Activated naive CD4-positive, alpha-beta T cell treated with anti-CD3 and anti-CD28 coated beads, Interleukin-2, amount 10 ng/mL, durations not matched to agents 7 days and 5 days (primary cell): Measurements from ENCODE around the gene DERL3.
"Not testable (repeated sequence)": the region's sequence is repeated elsewhere in the genome, so short reads cannot be mapped to it uniquely, and the experiment has no call there.

Experiments used
- CTCF ChIA-PET: fragments of 350-600 bp; sonication (Branson Sonifier 250); formaldehyde crosslinking; loops from one replicate; lab custom pipeline; 2021; ENCODE audit warnings: antibody characterized with exemption; lab: Charles Lee
- DNase-seq: peaks from one replicate; pipeline ENCODE4 v3.0.0-alpha.2; 2020
- H3K27ac Mint-ChIP-seq: one replicate; pipeline ENCODE4 v1.8.0; 2021; ENCODE audit warnings: mild to moderate bottlenecking, moderate library complexity, mixed read lengths
- H3K27me3 Mint-ChIP-seq: one replicate; pipeline ENCODE4 v1.8.0; 2021; ENCODE audit warnings: mild to moderate bottlenecking, mixed read lengths
- H3K36me3 Mint-ChIP-seq: one replicate; pipeline ENCODE4 v1.8.0; 2021; ENCODE audit warnings: mixed read lengths
- H3K4me1 Mint-ChIP-seq: one replicate; pipeline ENCODE4 v1.8.0; 2021; ENCODE audit warnings: mixed read lengths
- H3K4me3 Mint-ChIP-seq: one replicate; pipeline ENCODE4 v1.8.0; 2021; ENCODE audit warnings: mild to moderate bottlenecking, moderate library complexity, mixed read lengths
- H3K9me3 Mint-ChIP-seq: one replicate; pipeline ENCODE4 v1.8.0; 2021; ENCODE audit warnings: mixed read lengths

DERL3 gene

DNA sequence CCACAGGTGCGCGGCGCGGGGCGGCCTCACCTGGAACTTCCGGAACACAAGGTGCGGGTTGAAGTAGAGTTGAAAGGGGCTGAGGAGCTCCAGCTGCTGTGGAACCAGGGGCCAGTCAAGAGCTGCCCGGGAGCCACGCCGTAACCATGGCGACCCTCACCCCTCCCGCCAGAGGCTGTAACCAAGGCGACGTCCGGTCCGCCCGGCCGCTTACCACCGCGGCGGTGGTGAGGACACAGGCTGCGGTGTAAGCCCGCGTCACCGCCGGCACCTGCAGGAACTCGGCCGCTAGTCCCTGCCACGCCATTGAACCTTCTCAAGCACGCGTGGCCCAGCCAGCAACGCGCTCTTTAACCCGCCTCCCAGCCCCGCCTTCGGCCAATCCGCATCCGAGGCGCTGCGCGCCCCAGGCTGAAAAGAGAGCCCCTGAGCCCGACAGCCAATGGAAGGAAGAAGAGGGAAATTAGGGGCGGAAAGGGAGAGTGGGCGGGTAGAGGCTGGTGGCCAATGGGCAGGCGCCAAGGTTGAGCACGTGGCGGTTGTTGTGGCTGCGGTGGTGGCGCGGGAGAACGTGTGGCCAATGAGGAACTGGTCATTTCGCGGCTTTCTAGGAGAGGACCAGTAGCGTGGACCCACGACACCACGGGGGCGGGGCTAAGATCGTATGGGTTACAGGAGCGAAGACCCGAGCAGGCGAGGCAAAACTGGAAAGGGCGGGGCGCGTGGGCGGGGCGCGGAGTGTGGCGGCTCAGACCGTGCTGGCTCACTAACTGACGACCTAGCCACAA is at the start of gene DERL3:
Gene DERL3 (minus strand): TSS at position 326 of the 788 bp plus-strand sequence. CDS start 19 bp downstream, at position 307.
- CTCF ChIA-PET: interaction anchor here (1.1 to 1.3 kb wide), 2 partner anchors 11 to 52 kb away, joined by 3 to 4 read pairs; partner anchors contain the start of gene SMARCB1
- Mint-ChIP-seq H3K4me3 (peak within 1 kb of the TSS; percentile 94), H3K27ac (peak within 1 kb of the TSS; percentile 92), H3K4me1 (peaks cover 25% of the 10 kb centered on the region), H3K36me3 (peaks cover 11% of the 10 kb centered on the region), H3K9me3 (no peaks in the 10 kb centered on the region), H3K27me3 (peaks cover 25% of the 10 kb centered on the region)
- DNase-seq: peak; percentile 99

DNA sequence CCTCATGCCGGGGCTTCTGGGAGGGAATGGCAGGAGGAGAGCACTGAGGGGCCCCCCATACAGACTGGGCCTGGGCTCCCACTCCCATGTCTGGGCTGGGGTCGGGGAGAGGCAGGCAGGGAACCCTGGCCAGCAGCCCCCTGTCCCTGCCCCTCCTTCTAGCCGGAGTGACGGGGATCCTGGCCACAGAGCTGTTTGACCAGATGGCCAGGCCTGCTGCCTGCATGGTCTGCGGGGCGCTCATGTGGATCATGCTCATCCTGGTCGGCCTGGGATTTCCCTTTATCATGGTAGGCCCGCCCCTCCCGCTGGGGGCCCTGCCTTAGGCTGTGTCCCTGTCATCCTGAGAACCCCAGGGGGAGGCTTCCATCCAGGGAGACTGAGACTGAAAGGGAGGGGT is 45.3 kb upstream of the DERL3 start:
- CTCF ChIA-PET: no interaction called here
- Mint-ChIP-seq H3K9me3 (no peaks in the 10 kb centered on the region), H3K27ac (no peak overlapping the region), H3K4me1 (no peaks in the 10 kb centered on the region), H3K27me3 (no peaks in the 10 kb centered on the region), H3K4me3 (no peak overlapping the region), H3K36me3 (no peaks in the 10 kb centered on the region)
- DNase-seq: no peak

DNA sequence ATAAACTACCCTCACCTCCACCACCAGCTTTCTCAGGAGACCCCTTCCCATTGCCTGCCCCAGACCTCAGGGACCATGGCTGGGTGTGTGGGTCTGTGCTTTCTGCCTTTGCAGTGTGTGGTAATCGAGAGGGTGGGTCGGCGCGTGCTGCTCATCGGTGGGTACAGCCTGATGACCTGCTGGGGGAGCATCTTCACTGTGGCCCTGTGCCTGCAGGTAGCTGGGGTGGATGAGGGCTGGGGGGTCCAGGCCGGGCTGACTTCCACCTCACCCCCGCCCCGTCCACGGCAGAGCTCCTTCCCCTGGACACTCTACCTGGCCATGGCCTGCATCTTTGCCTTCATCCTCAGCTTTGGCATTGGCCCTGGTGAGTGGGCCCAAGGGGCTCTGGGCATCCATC is 44.9 kb upstream of the DERL3 start:
- H3K27me3 Mint-ChIP-seq: no peaks in the 10 kb centered on the region
- CTCF ChIA-PET: no interaction called here

DNA sequence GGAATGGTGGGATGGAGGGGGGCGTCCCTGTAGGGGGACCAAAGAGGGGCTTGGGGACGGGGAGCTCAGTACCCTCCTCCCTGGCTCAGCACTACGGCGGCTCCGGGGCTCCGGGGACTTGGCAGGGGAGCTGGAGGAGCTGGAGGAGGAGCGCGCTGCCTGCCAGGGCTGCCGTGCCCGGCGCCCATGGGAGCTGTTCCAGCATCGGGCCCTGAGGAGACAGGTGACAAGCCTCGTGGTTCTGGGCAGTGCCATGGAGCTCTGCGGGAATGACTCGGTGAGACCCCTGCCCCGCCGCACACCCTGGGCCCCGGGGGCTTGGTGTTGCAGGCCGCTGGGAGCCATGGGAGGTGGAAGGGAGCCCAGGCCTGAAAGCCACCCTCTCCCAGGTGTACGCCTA is 43.6 kb upstream of the DERL3 start:
- H3K4me3 Mint-ChIP-seq: no peak overlapping the region
- CTCF ChIA-PET: interaction anchor here (1.6 kb wide), 1 partner anchor 12 kb away, joined by 3 read pairs; the partner anchor contains the start of gene MIF
- no peaks in the 10 kb centered on the region for H3K36me3 Mint-ChIP-seq
- H3K27ac Mint-ChIP-seq: no peak overlapping the region
- no peaks in the 10 kb centered on the region for H3K27me3 Mint-ChIP-seq
- H3K4me1 Mint-ChIP-seq: no peaks in the 10 kb centered on the region
- DNase-seq: no peak
- H3K9me3 Mint-ChIP-seq: no peaks in the 10 kb centered on the region

More for the DNA sequence above, 44.9 kb upstream of the DERL3 start:
- Mint-ChIP-seq H3K9me3 (no peaks in the 10 kb centered on the region), H3K4me1 (no peaks in the 10 kb centered on the region), H3K27ac (no peak overlapping the region), H3K4me3 (no peak overlapping the region), H3K36me3 (no peaks in the 10 kb centered on the region)
- DNase-seq: no peak

DNA sequence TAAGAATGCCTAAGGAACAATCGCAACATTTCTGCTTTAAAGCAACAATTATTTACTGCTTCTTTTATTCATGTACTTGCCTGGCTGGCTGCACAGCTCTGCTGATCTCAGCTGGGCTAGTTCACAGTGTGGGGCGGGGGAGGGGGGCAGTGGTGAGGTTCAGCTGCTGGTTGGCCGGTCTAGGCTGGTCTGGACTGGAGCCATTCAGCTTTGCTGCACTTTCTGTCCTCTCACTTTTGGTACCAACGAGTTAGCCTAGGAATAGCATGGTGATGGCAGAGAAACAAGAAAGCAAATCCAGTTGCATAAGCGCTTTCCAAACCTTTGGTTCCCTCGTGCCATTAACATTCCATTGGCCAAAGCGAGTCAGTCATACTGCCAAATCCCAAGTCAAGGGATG is 39.4 kb upstream of the DERL3 start:
- no peaks in the 10 kb centered on the region for H3K9me3 Mint-ChIP-seq
- H3K36me3 Mint-ChIP-seq: no peaks in the 10 kb centered on the region
- DNase-seq: no peak
- no peak overlapping the region for H3K27ac Mint-ChIP-seq
- CTCF ChIA-PET: no interaction called here
- no peaks in the 10 kb centered on the region for H3K27me3 Mint-ChIP-seq
- no peaks in the 10 kb centered on the region for H3K4me1 Mint-ChIP-seq
- H3K4me3 Mint-ChIP-seq: no peak overlapping the region

DNA sequence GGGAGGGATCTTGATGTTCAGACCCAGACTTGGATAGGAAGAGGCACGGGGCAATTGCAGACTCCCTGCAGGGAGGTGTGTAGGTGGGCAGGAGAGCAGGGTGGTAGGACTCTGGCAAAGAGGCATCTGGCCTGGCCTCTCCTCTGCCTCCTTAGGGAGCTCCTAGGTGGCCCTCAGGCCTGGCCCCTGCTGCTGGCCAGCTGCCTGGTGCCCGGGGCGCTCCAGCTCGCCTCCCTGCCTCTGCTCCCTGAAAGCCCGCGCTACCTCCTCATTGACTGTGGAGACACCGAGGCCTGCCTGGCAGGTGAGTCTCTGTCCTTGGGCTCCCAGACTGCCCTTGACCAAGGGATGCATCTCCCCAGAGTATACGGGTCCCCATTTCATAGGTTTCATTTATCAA is 38.8 kb upstream of the DERL3 start:
- no peaks in the 10 kb centered on the region for H3K4me1 Mint-ChIP-seq
- no peak overlapping the region for H3K27ac Mint-ChIP-seq
- no peaks in the 10 kb centered on the region for H3K36me3 Mint-ChIP-seq
- no peaks in the 10 kb centered on the region for H3K9me3 Mint-ChIP-seq
- no peak overlapping the region for H3K4me3 Mint-ChIP-seq
- CTCF ChIA-PET: no interaction called here
- no peak for DNase-seq
- H3K27me3 Mint-ChIP-seq: no peaks in the 10 kb centered on the region

DNA sequence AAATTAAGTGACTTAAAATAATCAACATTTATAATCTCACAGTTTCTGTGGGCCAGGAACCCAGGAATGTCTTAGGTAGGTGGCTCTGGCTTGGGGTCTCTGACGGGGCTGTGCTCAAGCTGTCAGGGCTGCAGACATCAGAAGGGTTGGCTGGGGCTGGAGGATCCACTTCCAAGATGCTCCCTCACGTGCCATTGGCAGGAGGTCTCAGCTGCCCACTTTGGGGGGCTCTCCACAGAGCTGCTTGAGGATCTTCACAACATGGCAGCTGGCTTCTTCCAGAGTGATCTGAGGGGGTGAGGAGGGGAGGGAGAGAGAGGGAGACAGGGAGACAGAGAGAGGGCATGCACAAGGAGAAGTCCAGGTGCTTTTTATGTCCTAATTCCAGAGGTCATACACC is 37.0 kb upstream of the DERL3 start:
- Mint-ChIP-seq H3K27ac (no peak overlapping the region), H3K4me1 (no peaks in the 10 kb centered on the region), H3K9me3 (no peaks in the 10 kb centered on the region), H3K4me3 (no peak overlapping the region), H3K36me3 (no peaks in the 10 kb centered on the region), H3K27me3 (no peaks in the 10 kb centered on the region)
- CTCF ChIA-PET: no interaction called here
- no peak for DNase-seq

DNA sequence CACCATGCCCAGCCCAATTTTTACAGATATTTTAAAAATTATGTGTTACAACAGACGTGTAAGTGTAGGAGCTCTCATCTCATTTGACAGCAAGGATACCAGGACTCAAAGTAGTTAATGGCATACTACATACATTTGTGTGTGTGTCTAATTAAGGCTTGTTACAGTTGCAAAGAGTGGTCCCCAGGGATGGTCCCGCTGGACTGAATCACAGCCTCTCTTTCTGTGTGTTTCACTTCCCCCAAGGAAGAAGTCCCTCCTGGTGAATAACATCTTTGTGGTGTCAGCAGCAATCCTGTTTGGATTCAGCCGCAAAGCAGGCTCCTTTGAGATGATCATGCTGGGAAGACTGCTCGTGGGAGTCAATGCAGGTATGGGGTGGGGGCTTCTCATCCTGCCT is 36.1 kb upstream of the DERL3 start:
- no peak for DNase-seq
- H3K4me1 Mint-ChIP-seq: no peaks in the 10 kb centered on the region
- no peak overlapping the region for H3K27ac Mint-ChIP-seq
- H3K27me3 Mint-ChIP-seq: no peaks in the 10 kb centered on the region
- no peak overlapping the region for H3K4me3 Mint-ChIP-seq
- peaks cover 1% of the 10 kb centered on the region for H3K36me3 Mint-ChIP-seq
- CTCF ChIA-PET: interaction anchor here (1.1 kb wide), 1 partner anchor 11 kb away, joined by 5 read pairs; no protein-coding TSS in a partner anchor
- H3K9me3 Mint-ChIP-seq: no peaks in the 10 kb centered on the region

DNA sequence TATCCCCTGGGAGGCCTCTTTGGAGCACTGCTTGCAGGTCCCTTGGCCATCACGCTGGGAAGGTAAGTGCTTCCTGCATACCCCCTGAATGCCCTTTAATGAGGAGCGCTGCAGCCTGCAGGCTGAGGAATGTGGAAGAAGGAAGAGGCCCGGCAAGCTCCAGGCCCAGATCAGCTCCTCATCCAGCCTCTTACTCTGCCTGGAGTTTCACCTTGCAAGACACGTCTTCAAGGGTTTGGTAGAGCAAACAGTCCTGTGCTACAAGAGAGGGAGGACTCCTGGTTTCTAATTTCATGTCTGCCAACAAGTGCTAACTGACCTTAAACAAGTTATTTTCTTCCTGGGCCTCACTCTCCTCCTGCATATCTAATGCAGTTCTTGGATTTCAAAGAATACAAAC is 29.8 kb upstream of the DERL3 start:
- peaks cover 1% of the 10 kb centered on the region for H3K36me3 Mint-ChIP-seq
- CTCF ChIA-PET: no interaction called here
- DNase-seq: no peak
- no peaks in the 10 kb centered on the region for H3K4me1 Mint-ChIP-seq
- H3K4me3 Mint-ChIP-seq: no peak overlapping the region
- no peaks in the 10 kb centered on the region for H3K27me3 Mint-ChIP-seq
- no peaks in the 10 kb centered on the region for H3K9me3 Mint-ChIP-seq
- no peak overlapping the region for H3K27ac Mint-ChIP-seq

DNA sequence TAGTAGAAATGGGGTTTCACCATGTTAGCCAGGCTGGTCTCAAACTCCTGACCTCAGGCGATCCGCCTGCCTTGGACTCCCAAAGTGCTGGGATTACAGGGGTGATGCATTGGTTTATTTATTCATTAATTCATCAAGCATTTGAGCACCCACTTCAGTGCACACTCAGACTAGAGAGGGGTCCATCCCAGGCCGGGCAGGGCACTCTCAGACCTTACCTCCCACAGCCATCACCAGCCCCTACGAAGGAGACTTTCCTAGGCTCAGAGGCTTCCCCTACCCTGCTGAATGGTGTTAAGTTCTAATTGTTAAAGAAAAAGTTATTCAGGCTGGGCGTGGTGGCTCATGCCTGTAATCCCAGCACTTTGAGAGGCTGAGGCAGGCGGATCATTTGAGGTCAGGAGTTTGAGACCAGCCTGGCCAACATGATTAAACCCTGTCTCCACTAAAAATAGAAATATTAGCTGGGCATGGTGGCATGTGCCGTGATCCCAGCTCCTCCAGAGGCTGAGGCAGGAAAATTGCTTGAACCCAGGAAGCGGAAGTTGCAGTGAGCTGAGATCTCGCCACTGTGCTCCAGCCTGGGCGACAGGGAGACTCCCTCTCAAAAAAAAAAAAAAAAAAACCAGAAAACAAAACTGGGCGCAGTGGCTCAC is 25.8 kb upstream of the DERL3 start:
- H3K27ac Mint-ChIP-seq, H3K36me3 Mint-ChIP-seq, H3K4me3 Mint-ChIP-seq, H3K27me3 Mint-ChIP-seq, H3K4me1 Mint-ChIP-seq, CTCF ChIA-PET, DNase-seq, H3K9me3 Mint-ChIP-seq: not testable (repeated sequence)

DNA sequence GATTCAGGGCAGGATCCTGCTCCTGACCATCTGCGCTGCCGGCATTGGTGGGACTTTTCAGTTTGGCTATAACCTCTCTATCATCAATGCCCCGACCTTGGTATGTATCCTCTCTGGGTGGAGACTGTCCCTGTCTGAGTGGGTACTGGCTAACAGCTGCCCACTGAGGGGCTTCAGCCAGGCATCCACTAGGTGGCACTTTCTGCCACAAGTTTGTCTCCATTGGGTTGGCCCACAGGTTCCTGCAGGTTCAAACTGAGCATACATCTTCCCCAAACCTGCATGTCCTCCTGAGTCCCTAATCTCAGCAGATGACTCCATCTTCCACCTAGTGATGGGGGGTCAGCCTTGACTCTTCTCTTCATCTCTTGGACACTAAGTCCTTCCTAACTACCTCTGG is 23.3 kb upstream of the DERL3 start:
- CTCF ChIA-PET: interaction anchor here (1.1 to 2.2 kb wide), 2 partner anchors 11 to 31 kb away, joined by 3 to 13 read pairs; partner anchors contain the start of gene MIF
- H3K9me3 Mint-ChIP-seq: no peaks in the 10 kb centered on the region
- DNase-seq: peak; percentile 72
- no peak overlapping the region for H3K4me3 Mint-ChIP-seq
- peaks cover 24% of the 10 kb centered on the region for H3K4me1 Mint-ChIP-seq
- H3K27me3 Mint-ChIP-seq: peaks cover 12% of the 10 kb centered on the region
- no peaks in the 10 kb centered on the region for H3K36me3 Mint-ChIP-seq
- H3K27ac Mint-ChIP-seq: no peak overlapping the region

DNA sequence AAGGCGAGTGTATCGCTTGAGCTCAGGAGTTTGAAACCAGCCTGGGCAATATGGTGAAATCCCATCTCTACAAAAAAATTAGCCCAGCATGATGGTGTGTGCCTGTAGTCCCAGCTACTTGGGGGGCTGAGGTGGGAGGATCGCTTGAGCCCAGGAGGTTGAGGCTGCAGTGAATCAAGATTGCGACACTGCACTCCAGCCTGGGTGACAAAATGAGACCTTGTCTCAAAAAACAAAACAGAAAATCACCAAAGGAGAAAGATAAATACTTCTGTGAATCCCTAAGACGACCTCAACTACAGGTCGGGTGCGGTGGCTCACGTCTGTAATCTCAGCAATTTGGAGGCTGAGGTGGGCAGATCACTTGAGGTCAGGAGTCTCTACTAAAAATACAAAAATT is 21.4 kb upstream of the DERL3 start:
- not testable (repeated sequence) for H3K36me3 Mint-ChIP-seq, H3K27ac Mint-ChIP-seq, H3K4me3 Mint-ChIP-seq, DNase-seq, H3K9me3 Mint-ChIP-seq
- Mint-ChIP-seq H3K27me3 (peaks cover 19% of the 10 kb centered on the region), H3K4me1 (peaks cover 31% of the 10 kb centered on the region)
- CTCF ChIA-PET: interaction anchor here (0.6 to 3.1 kb wide), 4 partner anchors 8 to 90 kb away, joined by 3 to 28 read pairs (median 3); partner anchors contain the start of gene MIF

DNA sequence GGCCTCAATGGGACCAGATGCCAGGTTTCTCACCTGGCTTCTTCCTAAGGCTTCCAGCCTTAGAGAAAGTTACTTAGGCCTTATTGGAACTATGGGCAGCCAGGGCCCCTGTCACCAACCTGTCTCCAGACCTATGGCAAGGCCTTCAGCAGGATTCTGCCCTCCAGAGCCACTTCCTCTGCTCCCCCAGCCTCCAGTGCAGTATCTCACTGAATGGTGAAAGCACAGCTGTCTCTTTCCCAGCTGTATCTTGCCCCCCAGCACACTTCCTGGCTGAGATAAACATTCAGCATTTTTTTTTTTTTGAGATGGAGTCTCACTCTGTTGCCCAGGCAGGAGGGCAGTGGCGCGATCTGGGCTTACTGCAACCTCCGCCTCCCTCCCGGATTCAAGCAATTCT is 20.4 kb upstream of the DERL3 start:
- peaks cover 31% of the 10 kb centered on the region for H3K4me1 Mint-ChIP-seq
- peaks cover 19% of the 10 kb centered on the region for H3K27me3 Mint-ChIP-seq
- H3K4me3 Mint-ChIP-seq: peak overlapping the region; percentile 88
- CTCF ChIA-PET: interaction anchor here (0.9 to 3.1 kb wide), 4 partner anchors 9 to 97 kb away, joined by 3 to 28 read pairs (median 5); partner anchors contain the start of gene MIF
- H3K9me3 Mint-ChIP-seq: no peaks in the 10 kb centered on the region
- no peak for DNase-seq
- H3K27ac Mint-ChIP-seq: no peak overlapping the region
- H3K36me3 Mint-ChIP-seq: no peaks in the 10 kb centered on the region

DNA sequence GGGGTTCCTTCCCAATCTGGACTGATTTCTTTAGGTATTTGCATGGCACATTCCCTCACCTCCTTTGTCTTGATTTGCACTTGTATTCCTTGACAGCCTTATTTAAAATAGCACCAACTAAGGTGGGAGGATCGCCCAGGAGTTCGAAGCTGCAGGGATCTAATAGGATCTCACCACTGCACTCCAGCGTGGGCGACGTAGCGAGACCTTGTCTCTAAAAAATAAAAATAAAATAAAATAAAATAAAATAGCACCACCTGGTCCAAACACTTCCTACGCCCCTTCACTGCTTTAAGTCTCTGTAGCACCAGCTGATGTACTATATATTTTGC is 19.6 kb upstream of the DERL3 start:
- CTCF ChIA-PET: interaction anchor here (0.9 to 3.1 kb wide), 5 partner anchors 9 to 97 kb away, joined by 3 to 28 read pairs (median 4); partner anchors contain the start of gene MIF
- Mint-ChIP-seq H3K4me3 (peak overlapping the region; percentile 88), H3K9me3 (no peaks in the 10 kb centered on the region), H3K27ac (peak overlapping the region; percentile 90), H3K27me3 (peaks cover 19% of the 10 kb centered on the region), H3K4me1 (peaks cover 31% of the 10 kb centered on the region), H3K36me3 (no peaks in the 10 kb centered on the region)
- DNase-seq: no peak
